Thoracic aorta (tissue), 2 donors: ENCODE measurements around the gene BUD13. TPM values are rescaled to one million over a fixed set of nuclear protein-coding genes. Genes with fewer than 3 reads are reported as not detected.

Experiments
- ATAC-seq: fragments of 150-250 bp; one replicate; pipeline ENCODE4 v1.8.0; 2017; ENCODE audit warnings: low read depth; ENCODE audit not compliant: insufficient number of reproducible peaks, low FRiP score
- DNase-seq: peaks from one replicate; pipeline ENCODE4 v3.0.0-alpha.2; 2020; ENCODE audit warnings: low spot score
- H3K27ac ChIP-seq, 2 donors: fragments of 200-600 bp; sonication (generic); 1 replicate in 1 of 2; 2 replicates in 1 of 2; pipeline ENCODE4 v1.5.1; 2016; ENCODE audit warnings: mild to moderate bottlenecking in 2 of 2, moderate library complexity in 2 of 2
- H3K27me3 ChIP-seq: fragments of 200-600 bp; sonication (generic); replicated peaks from 2 replicates; pipeline ENCODE4 v1.6.0; 2016; ENCODE audit warnings: mild to moderate bottlenecking; ENCODE audit not compliant: insufficient read depth
- H3K36me3 ChIP-seq: fragments of 200-600 bp; sonication (generic); one replicate; pipeline ENCODE4 v1.5.1; 2016
- H3K4me1 ChIP-seq, 2 donors: fragments of 200-600 bp; sonication (generic); 1 replicate in 1 of 2; 2 replicates in 1 of 2; pipeline versions ENCODE4 v1.5.1 to v1.6.0; 2016; ENCODE audit warnings: low read depth in 2 of 2, mild to moderate bottlenecking in 1 of 2; ENCODE audit not compliant: control insufficient read depth in 1 of 2
- H3K4me3 ChIP-seq: fragments of 200-600 bp; sonication (generic); 2 replicates; pipeline ENCODE4 v1.5.1; 2016; ENCODE audit warnings: mild to moderate bottlenecking
- H3K9me3 ChIP-seq: fragments of 200-600 bp; sonication (generic); 2 replicates; pipeline ENCODE4 v1.5.1; 2016
- CTCF ChIP-seq: fragments of 200-600 bp; sonication (generic); IDR thresholded peaks from one replicate; pipeline ENCODE4 v1.5.1; 2019; ENCODE audit warnings: antibody characterized with exemption
- total RNA-seq, 2 donors: library from RNA; depleted of rRNA; stranded (reverse); fragments of >200 nt; gene quantifications; one replicate each; pipeline versions ENCODE4 v1.1.0 to v1.2.3, GENCODE V29; 2016

Gene BUD13
- 10 to 100 TPM in 1 of 2 donors, 1 to 10 TPM in 1; 5.8 to 12.5 TPM for total RNA-seq

DNA sequence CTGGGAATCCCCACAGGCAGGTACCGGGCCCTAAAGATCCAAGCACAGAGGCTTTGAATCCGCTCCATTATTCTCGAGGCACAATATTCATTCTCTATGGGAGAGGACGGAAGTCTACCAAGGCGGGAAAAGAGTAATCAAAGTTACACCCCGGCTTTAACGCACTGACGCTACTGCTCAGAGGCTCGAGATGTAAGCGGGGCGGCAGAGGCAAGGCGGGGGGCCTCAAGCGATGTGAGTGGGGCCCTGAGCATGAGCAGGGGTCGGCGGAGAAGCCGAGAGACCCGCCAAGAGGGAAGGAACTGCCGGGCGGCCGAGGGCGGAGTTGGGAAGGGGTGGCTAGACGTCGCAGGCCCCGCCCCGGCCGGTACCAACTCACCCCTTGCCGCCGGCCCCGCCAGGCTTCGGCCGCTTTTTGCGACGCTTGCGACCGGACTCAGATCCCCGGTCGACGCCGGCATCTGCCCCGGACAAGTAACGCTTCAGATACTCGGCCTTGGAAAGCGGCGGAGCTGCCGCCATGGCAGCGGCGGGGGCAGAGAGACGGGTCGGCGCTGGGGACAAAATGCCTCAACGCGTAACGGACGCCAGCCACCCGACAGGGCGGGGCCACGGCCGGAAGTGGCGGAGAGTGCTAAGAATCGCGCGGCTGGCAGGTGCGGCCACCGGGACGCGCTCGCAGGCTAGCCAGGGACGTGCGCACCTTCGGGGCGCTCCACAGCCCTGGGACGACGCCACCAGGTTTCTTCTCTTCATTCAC, at the start of gene BUD13:
BUD13 (minus strand) TSS at position 545 of the 760 bp plus-strand sequence; CDS start at position 522, 23 bp downstream.
- Histone ChIP-seq H3K4me1 (peaks cover 11 to 22% of the 10 kb centered on the region in 2 donors), H3K27ac (peak within 1 kb of the TSS; percentile 76 to 85), H3K27me3 (no peaks in the 10 kb centered on the region), H3K9me3 (no peaks in the 10 kb centered on the region), H3K36me3 (peaks cover 2% of the 10 kb centered on the region), H3K4me3 (peak within 1 kb of the TSS; percentile 82)
- ATAC-seq (peak; percentile 75), DNase-seq (peak; percentile 50)
- no peak for TF ChIP-seq CTCF

DNA sequence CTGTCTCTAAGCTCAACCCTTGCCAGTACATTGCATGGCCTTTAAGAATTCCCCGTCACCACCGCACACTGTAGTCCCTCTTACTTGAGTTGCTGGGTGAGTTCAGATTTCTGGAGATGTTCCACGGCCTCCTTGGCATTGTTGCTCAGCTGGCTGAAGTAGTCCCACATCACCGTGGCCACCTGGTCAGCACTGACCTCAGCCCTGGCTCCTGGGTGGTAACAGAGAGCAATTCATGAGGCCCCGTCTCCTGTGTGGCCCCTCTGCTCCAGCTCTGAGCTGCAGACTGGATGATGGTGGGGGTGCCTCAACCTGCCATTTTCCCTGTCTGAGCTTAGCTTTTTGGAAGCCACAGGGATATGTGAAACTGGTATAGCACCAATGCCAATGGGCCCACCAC, 49.8 kb upstream of the BUD13 start:
- no peak for DNase-seq
- Histone ChIP-seq H3K27ac (no peak overlapping the region), H3K9me3 (no peaks in the 10 kb centered on the region), H3K27me3 (no peaks in the 10 kb centered on the region), H3K4me1 (no peaks in the 10 kb centered on the region), H3K36me3 (no peaks in the 10 kb centered on the region), H3K4me3 (no peak overlapping the region)
- no peak for ATAC-seq
- TF ChIP-seq CTCF = no peak

DNA sequence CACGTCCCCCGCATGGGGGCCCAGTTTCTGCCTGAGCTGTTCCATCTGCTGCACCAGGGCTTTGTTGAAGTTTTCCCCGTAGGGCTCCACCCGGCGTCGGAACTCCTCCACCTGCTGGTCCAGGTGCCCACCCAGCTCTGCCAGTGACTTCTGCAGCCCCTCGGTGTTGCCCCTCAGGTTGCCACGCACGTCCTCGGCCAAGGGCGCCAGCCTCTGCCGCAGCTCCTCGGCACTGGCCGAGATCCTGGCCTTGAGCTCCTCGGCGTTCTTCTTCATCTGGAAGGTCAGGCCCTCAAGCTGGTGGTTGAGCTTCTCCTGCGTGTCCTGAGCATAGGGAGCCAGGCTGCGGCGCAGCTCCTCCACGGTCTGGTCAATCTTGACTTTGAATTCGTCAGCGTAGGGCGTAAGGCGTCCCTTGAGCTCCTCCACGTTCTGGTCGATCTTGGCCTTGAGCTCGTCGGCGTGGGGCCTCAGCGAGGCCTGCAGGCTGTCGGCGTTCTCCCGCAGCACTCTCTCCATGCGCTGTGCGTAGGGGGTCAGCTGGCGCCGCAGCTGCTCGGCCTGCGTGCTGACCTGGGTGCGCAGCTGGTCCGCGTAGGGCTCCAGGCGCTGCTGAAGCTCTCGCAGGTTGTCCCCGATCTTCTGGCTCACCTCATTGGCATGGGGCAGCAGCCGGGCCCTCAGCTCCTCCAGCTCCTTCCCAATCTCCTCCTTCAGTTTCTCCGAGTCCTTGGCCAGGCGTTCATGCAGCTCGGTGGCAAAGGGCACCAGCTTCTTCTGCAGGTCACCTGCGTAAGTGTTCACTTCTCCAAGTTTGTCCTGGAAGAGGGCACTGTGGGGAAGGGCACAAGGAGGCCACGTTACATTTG, 48.5 kb upstream of the BUD13 start:
- no peak overlapping the region for H3K27ac ChIP-seq
- no peak for TF ChIP-seq CTCF
- no peak overlapping the region for H3K4me3 ChIP-seq
- H3K4me1 ChIP-seq = no peaks in the 10 kb centered on the region
- DNase-seq (no peak), ATAC-seq (no peak)
- H3K27me3 ChIP-seq = no peaks in the 10 kb centered on the region
- no peaks in the 10 kb centered on the region for H3K9me3 ChIP-seq
- no peaks in the 10 kb centered on the region for H3K36me3 ChIP-seq

DNA sequence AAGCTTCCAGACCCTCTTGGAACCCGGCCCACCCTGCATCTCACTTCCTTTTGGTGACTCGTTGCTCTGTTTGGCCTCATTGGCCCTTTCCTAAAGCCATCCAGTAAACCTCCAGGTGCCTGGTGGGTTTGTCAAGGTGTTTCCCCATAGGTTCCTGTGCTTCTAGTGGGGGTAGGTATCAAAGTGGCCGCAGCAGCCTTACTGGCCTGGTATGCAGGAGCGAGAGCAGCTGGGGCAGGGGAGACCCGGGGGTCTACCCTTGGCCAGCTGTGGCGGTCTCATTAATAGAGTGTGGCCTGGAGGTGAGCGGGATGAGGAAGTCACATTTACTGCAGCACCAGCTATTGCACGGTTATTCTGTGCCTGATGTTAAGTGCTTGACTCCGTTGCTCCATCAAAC, 46.3 kb upstream of the BUD13 start:
- no peaks in the 10 kb centered on the region for H3K9me3 ChIP-seq

More for the DNA sequence above, 46.3 kb upstream of the BUD13 start:
- Histone ChIP-seq H3K27ac (no peak overlapping the region), H3K36me3 (no peaks in the 10 kb centered on the region), H3K27me3 (no peaks in the 10 kb centered on the region), H3K4me3 (no peak overlapping the region), H3K4me1 (no peaks in the 10 kb centered on the region)
- no peak for DNase-seq
- TF ChIP-seq CTCF = no peak
- ATAC-seq = no peak
